Anterior cingulate cortex (tissue), 58 donors: Measurements from ENCODE around the gene MASP2.
"Not testable (repeated sequence)": the region's sequence is repeated elsewhere in the genome, so short reads cannot be mapped to it uniquely, and the experiment has no call there.

Experiments
- DNase-seq, 58 donors: peaks; one replicate each; lab custom pipeline; 2025; lab: John Stamatoyannopoulos, UW

Gene MASP2

GRCh38 chr1:11059155-11059967 is 12.3 kb upstream of the MASP2 start:
- DNase-seq = peak in 1 of 58 donors; percentile 37

GRCh38 chr1:11058595-11059154 is 11.6 kb upstream of the MASP2 start:
- no peak for DNase-seq

- no peak for DNase-seq
These were observed 11.0 kb upstream of the MASP2 start for GRCh38 chr1:11058026-11058425.

DNA sequence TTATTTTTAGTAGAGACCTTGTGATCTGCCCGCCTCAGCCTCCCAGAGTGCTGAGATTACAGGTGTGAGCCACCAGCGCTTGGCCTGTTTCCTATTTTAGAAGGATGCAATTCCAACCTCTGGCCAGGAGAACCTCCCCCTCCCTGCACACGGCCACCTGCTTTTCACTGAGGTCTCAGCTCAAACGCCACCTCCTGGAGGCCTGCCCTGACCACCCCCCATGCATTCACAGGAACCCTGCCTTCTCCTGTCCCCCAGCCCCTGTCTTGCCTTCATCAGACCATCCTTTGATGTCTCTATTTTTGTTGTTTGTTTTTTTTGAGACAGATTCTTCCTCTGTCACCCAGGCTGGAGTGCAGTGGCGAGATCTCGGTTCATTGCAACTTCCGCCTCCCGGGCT is 10.4 kb upstream of the MASP2 start:
- no peak for DNase-seq

DNA sequence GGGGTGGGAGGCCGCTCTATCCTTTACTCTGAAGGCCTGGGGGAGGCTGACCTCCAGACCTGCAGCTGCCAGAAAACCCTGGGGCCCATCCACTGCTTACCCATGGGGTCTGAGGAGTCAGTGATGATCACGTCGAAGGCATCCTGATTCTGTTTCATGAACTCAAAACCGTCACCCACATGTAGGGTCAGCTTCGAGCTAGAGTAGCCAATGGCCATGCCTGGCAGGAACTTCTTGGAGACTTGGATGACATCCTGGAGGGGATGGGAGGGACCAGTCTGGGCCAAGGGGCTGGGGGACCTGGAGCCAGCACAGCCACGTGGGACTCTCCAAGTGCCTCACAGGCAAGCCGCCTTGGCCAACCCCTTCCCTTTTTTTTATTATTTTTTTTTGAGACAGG is 9.5 kb upstream of the MASP2 start:
- DNase-seq = no peak

DNA sequence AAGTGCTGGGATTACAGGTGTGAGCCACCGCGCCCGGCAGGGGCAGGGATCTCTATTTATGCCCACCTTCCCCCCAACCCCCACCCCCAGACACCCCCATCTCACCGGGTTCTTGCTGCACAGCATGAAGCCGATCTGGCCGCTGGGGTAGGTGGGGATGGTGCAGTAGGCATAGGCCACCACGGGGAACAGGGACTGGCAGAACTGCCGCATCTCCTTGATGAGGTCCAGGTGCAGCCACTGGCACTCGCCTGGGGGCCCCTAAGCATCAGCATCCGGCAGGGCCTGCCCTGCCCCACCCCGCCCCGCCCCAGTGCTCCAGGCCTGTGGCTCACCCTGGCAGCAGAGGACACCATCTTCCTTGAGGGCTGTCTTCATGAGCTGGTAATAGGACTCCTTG is 8.6 kb upstream of the MASP2 start:
- DNase-seq = no peak

DNA sequence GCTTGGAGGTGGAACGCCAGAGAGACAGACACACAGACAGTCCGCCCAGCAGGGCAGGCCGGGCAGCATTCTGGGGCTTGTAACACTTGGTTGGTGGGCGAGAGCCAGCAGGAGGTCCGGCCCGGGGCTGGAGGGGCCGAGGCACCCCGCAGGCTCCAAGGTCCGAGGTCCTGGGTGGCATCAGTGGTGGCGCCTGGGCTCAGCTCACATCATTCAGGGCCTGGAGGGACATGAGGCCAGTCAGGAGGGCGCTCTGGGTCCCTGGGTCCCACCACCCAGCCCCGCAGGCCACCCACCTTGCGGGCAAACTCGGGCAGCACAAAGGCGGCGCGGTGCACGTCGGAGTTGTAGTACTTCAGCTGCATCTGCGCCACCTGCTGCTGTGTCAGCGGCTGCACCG is 7.6 kb upstream of the MASP2 start:
- no peak for DNase-seq

GRCh38 chr1:11054181-11054580 is 7.1 kb upstream of the MASP2 start:
- DNase-seq = no peak

- DNase-seq = no peak
These were observed 6.7 kb upstream of the MASP2 start for GRCh38 chr1:11053758-11054137.

DNA sequence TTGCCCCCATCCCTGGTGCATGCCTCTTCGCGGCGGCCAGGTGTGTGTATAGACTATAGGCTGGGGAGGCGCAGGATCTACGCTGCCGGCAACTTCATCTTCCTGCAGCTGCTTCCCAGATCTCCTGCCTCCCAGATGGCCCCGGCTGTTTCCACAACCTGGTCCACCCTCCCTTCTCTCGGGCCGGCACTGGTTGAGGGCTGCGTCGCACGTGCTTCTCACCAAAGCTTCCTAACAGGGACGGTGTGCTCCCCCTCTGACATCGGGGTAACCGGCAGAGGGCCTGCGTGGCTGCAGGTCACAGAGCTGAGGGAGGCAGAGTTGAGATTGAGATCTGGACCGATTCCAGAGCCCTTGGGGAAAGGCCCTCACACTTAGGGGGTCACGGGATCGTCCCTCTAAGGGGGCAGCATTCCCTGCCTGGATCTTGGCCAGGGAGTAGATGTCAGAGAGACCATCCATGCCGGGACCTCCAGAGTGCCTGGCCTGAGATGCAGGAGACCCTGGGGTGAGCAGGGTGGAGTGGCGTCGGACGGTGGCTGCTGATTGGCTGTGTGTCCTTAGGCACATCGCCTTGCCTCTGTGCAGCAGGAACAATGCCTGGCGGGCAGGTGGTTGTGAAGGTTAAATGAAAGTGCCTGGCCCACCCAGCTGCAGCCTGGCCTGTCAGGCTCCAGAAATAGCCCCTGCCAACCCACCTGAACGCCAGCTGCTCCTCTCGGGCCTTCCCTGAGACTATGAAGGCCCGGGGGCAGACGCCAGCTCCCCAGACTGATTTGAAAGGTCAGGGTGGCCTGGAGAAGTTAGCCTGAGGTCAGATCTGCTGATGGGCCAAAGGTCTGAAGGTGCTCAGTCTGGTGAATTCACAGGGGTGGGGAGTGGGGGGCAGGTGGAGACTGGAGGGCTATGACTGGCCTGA is 6.1 kb upstream of the MASP2 start:
- DNase-seq = no peak

DNA sequence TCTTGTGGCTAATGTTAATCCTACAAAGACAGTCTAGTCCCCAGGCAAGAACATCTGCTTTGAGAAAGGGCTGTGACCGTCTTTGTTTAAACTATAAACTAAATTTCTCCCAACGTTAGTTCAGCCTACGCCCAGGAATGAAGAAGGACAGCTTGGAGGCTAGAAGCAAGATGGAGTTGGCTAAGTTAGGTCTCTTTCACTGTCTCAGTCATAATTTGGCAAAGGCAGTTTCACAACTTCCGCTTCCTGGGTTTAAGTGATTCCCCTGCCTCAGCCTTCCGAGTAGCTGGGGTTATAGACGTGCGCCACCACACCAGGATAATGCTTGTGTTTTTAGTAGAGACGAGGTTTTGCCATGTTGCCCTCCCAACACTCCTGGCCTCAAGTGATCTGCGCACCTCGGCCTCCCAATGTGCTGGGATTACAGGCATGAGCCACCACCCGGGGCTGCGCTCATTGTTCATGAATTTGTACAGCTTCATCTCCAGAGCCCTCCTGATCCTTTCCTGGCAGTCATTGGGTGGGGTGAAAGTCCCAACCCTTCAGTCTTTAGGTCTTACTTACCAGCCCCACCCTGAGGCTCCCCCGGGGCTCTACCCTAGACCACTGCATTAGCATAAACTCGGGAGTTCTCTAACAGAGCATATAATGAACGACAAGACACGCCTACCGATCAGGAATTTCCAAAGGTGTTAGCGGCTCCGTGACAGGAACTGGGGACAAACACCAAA is 4.9 kb upstream of the MASP2 start:
- no peak for DNase-seq

DNA sequence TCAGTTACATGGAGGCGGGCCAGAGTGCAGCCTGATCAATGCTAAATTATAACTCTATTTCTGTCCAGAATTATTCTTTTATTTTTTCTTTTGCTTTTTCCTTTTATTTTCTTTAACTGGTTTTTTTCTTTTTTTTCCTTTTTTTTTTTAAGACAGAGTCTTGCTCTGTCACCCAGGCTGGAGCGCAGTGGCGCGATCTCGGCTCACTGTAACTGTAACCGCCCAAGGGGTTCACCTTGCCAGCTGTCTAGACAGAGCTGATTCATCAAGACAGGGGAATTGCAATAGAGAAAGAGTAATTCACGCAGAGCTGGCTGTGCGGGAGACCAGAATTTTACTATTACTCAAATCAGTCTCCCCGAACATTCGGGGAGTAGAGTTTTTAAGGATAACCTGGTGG is 4.1 kb upstream of the MASP2 start:
- not testable (repeated sequence) for DNase-seq

GRCh38 chr1:11046270-11046566 is 821 bp downstream of the MASP2 start:
- DNase-seq = no peak

DNA sequence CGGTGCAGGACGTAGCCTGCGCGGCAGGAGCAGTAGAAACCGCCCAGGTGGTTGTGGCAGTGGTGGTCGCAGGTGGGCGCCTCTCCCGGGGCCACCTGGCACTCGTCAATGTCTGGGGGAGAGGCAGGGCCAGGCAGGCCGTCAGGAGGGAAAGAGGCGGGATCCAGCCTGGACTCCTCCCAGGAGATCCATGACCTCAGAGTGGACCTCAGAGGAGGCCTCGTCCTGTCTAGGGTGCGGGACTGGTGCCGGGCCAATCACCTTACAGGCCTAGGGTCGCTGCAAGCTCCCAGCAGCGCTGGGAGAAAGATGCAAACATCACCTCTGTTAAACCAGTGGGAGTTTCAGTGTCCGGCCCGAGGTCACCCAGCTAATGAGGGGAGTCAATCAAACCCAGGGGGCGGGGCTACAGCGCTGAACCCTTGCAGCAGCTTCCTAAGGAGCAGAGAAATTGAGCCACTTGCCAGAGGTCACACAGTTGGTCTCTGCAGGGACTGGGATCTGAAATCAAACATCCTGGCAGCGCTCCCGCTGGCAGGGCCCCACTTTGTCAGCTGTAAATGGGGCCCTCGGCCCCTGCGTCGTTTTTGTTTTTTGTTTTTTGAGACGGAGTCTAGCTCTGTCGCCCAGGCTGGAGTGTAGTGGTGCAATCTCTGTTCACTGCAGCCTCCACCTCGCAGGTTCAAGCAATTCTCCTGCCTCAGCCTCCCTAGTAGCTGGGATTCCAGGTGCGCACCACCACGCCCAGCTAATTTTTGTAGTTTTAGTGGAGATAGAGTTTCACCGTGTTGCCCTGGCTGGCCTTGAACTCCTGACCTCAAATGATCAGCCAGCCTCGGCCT is 1.4 kb downstream of the MASP2 start:
- no peak for DNase-seq

- DNase-seq = no peak
These were observed 2.1 kb downstream of the MASP2 start for GRCh38 chr1:11044849-11045427.

GRCh38 chr1:11044086-11044848 is 2.8 kb downstream of the MASP2 start:
- DNase-seq = no peak

DNA sequence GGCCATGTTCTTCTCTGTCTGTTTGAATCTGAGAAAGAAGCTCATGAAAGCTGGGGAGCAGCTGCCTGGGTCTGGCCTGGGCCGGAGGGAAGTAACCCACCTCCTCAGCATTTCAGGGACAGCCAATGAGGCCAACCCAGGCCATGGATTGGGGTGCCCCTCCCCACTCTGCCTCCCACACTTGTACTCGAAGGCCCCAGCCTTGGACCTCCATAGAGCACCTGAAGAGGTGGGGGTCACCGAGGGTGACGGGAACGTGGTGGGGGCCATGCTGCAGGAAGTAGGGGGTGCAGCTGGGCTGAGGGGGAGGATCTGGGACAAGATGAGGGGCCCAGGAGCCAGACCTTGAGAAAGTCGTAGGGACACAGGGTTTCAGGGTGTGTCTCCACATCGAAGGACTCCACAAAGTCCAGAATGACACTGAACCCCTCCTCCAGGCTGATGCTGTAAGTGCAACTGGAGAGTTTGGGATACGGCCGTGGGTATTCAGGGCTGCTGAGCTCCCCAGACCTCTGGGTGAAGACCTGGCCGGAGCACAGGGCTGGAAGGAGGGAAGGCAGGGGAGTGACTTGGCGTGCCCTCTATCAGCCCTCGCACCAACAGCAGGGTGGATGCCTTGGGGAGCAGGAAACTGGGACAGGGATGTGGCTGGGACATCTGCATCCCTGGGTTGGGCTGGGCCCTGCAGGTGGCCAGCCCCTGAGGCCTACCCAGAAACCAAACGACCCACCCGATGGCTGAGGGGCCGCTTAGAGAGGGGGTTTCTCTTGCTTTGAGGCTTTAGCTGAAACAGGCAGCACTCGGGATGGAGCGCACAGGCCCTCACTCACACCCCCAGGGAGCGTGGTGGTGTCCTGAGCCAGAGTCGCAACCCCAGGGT is 3.8 kb downstream of the MASP2 start:
- no peak for DNase-seq

- DNase-seq = no peak
These were observed 5.0 kb downstream of the MASP2 start for GRCh38 chr1:11042065-11042464.
